HG03378 (cell line): ENCODE data around the gene UGT1A4.
"Not testable (repeated sequence)": the region's sequence is repeated elsewhere in the genome, so short reads cannot be mapped to it uniquely, and the experiment has no call there.

Experiments used
- ATAC-seq: cut with Tn5 transposase; IDR thresholded peaks from one replicate; pipeline ENCODE4 v1.9.1; 2021; ENCODE audit warnings: mild to moderate bottlenecking, moderate library complexity; ENCODE audit not compliant: unreplicated experiment

The UGT1A4 gene

GRCh38 chr2:233699424-233700027, 19.0 kb upstream of the UGT1A4 start:
- no peak for ATAC-seq

GRCh38 chr2:233700028-233700635, 18.4 kb upstream of the UGT1A4 start:
- ATAC-seq = no peak

GRCh38 chr2:233700842-233701241, 17.7 kb upstream of the UGT1A4 start:
- ATAC-seq = not testable (repeated sequence)

- no peak for ATAC-seq
Observed at GRCh38 chr2:233702238-233702637, 16.3 kb upstream of the UGT1A4 start.

GRCh38 chr2:233705911-233706506, 12.5 kb upstream of the UGT1A4 start:
- no peak for ATAC-seq

- ATAC-seq = no peak
Observed at GRCh38 chr2:233706720-233707119, 11.8 kb upstream of the UGT1A4 start.

GRCh38 chr2:233707940-233708644, 10.4 kb upstream of the UGT1A4 start:
- no peak for ATAC-seq

GRCh38 chr2:233708942-233709341, 9.6 kb upstream of the UGT1A4 start:
- no peak for ATAC-seq

GRCh38 chr2:233711312-233712008, 7.1 kb upstream of the UGT1A4 start:
- no peak for ATAC-seq

- ATAC-seq = no peak
Observed at GRCh38 chr2:233712611-233713261, 5.8 kb upstream of the UGT1A4 start, which contains the start of gene UGT1A5. Gene UGT1A5 (plus strand): TSS chr2:233712907. CDS start chr2:233712992, 85 bp downstream.

- ATAC-seq = no peak
Observed at GRCh38 chr2:233713262-233713615, 5.3 kb upstream of the UGT1A4 start.

- ATAC-seq = no peak
Observed at GRCh38 chr2:233714121-233714520, 4.4 kb upstream of the UGT1A4 start.

- ATAC-seq = no peak
Observed at GRCh38 chr2:233728723-233729301, 10.3 kb downstream of the UGT1A4 start, which contains the start of gene UGT1A3. Gene UGT1A3 (plus strand): TSS chr2:233729042. CDS start chr2:233729127, 85 bp downstream.

- ATAC-seq = not testable (repeated sequence)
Observed at GRCh38 chr2:233736868-233737653, 18.5 kb downstream of the UGT1A4 start.

GRCh38 chr2:233740870-233741269, 22.3 kb downstream of the UGT1A4 start:
- ATAC-seq = no peak

- no peak for ATAC-seq
Observed at GRCh38 chr2:233743464-233744259, 25.1 kb downstream of the UGT1A4 start.

GRCh38 chr2:233745073-233745755, 26.7 kb downstream of the UGT1A4 start:
- ATAC-seq = no peak

- ATAC-seq = not testable (repeated sequence)
Observed at GRCh38 chr2:233745838-233746237, 27.3 kb downstream of the UGT1A4 start.
